ENCODE data around the gene DNM3.
A peak's percentile ranks its signal among the peaks of the same experiment; 100 is the strongest.

DNM3 gene

DNA sequence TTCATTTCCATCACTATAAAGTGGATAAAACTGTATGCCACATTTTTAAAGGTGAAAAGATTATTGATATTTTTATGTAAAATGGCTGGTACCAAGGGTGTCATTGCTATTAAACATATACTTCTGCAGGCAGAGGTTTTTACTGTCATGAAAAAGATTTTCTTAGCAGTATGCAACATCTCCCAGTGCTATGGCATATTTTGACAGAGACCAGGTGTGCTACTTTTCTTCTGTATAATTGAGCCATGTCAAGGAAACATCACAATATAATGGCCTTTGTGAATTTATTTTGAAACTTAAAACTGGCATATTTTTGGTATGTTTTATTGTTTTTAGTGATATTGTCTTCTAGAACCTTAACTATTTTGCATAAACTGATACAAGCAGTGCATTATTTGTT is 362.6 kb downstream of the DNM3 start:
- TF ChIP-seq, protein P1, sequence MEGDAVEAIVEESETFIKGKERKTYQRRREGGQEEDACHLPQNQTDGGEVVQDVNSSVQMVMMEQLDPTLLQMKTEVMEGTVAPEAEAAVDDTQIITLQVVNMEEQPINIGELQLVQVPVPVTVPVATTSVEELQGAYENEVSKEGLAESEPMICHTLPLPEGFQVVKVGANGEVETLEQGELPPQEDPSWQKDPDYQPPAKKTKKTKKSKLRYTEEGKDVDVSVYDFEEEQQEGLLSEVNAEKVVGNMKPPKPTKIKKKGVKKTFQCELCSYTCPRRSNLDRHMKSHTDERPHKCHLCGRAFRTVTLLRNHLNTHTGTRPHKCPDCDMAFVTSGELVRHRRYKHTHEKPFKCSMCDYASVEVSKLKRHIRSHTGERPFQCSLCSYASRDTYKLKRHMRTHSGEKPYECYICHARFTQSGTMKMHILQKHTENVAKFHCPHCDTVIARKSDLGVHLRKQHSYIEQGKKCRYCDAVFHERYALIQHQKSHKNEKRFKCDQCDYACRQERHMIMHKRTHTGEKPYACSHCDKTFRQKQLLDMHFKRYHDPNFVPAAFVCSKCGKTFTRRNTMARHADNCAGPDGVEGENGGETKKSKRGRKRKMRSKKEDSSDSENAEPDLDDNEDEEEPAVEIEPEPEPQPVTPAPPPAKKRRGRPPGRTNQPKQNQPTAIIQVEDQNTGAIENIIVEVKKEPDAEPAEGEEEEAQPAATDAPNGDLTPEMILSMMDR (IDR thresholded peaks at IDR 0.05; ENCODE audit: unreplicated experiment in 3 of 3) = no peak
- Mint-ChIP-seq H3K27me3 (ENCODE audit: low read depth) (no peaks in the 10 kb centered on the region), H3K9me3 (peaks cover 24% of the 10 kb centered on the region), H3K4me3 (no peak overlapping the region), H3K36me3 (ENCODE audit: low read depth) (peaks cover 19% of the 10 kb centered on the region), H3K4me1 (peaks cover 29% of the 10 kb centered on the region), H3K27ac (peak overlapping the region in 1 of 3 experiments; percentile 64)

DNA sequence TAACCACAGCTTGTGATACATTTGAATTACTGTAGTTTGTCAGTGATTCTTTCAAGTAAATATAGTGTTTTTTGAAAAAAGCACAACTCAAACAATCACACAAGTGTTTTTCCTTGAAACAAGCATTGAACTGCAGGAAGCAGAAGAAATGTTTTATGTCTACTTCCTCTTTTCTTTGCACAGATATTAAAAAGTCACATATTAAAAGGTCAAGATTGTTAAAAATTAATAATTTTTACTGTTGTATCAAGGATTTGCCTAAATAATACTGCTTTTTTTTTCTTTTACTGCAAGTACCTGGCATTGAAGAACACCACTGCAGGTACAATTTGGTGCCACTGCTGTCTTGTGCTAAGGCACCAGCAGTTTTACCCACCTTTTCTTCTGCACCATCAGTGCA is 365.0 kb downstream of the DNM3 start:
- H3K4me1 Mint-ChIP-seq = peaks cover 33% of the 10 kb centered on the region
- no peaks in the 10 kb centered on the region for H3K27me3 Mint-ChIP-seq (ENCODE audit: low read depth)

GRCh38 chr1:172208635-172209034 is 367.3 kb downstream of the DNM3 start:
- no peaks in the 10 kb centered on the region for H3K36me3 Mint-ChIP-seq (ENCODE audit: low read depth)
- no peaks in the 10 kb centered on the region for H3K27me3 Mint-ChIP-seq (ENCODE audit: low read depth)
- H3K9me3 Mint-ChIP-seq = peaks cover 6% of the 10 kb centered on the region
- TF ChIP-seq, protein P1 (IDR thresholded peaks at IDR 0.05; ENCODE audit: unreplicated experiment in 3 of 3) = no peak
- H3K27ac Mint-ChIP-seq = peak overlapping the region; percentile 4 to 99 (median 80)
- no peak overlapping the region for H3K4me3 Mint-ChIP-seq
- peaks cover 45% of the 10 kb centered on the region for H3K4me1 Mint-ChIP-seq

More for the DNA sequence above, 365.0 kb downstream of the DNM3 start:
- Mint-ChIP-seq H3K36me3 (ENCODE audit: low read depth) (no peaks in the 10 kb centered on the region), H3K4me3 (no peak overlapping the region), H3K27ac (no peak overlapping the region), H3K9me3 (peaks cover 6% of the 10 kb centered on the region)
- TF ChIP-seq, protein P1 (IDR thresholded peaks at IDR 0.05; ENCODE audit: unreplicated experiment in 3 of 3) = no peak

- TF ChIP-seq, protein P1 (IDR thresholded peaks at IDR 0.05; ENCODE audit: unreplicated experiment in 3 of 3) = no peak
- Mint-ChIP-seq H3K4me1 (peaks cover 53% of the 10 kb centered on the region), H3K9me3 (peaks cover 6% of the 10 kb centered on the region), H3K27me3 (ENCODE audit: low read depth) (no peaks in the 10 kb centered on the region), H3K27ac (peak overlapping the region; percentile 92 to 99 (median 95)), H3K4me3 (peak overlapping the region; percentile 51 to 75 (median 70)), H3K36me3 (ENCODE audit: low read depth) (no peaks in the 10 kb centered on the region)
Observed at GRCh38 chr1:172211221-172211620, 369.9 kb downstream of the DNM3 start.

DNA sequence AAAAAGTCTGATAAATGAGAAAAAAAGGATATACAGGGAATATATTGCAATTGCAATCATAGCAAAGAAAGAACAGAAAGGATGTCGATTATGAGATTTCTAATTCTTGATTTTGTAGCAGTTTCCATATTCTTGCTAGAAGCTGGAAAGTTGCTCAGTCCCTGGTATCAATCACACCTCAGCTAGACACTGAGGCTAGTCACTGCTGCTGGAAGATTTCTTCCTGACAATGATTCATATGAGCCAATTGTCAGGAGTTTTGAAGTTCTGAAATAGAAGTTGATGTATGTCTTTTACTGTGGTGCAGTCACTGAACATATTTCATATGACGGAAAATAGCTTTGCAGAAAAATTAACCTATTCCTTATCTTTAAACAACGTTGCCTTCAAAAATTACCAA is 370.8 kb downstream of the DNM3 start:
- Mint-ChIP-seq H3K9me3 (peaks cover 2% of the 10 kb centered on the region), H3K4me3 (peak overlapping the region in 2 of 3 experiments; percentile 70 to 75), H3K4me1 (peaks cover 59% of the 10 kb centered on the region), H3K27me3 (ENCODE audit: low read depth) (no peaks in the 10 kb centered on the region), H3K27ac (peak overlapping the region; percentile 92 to 99 (median 95)), H3K36me3 (ENCODE audit: low read depth) (no peaks in the 10 kb centered on the region)
- TF ChIP-seq, protein P1 (IDR thresholded peaks at IDR 0.05; ENCODE audit: unreplicated experiment in 3 of 3) = no peak

- Mint-ChIP-seq H3K9me3 (no peaks in the 10 kb centered on the region), H3K27me3 (ENCODE audit: low read depth) (no peaks in the 10 kb centered on the region), H3K4me3 (peak overlapping the region in 1 of 3 experiments; percentile 31), H3K36me3 (ENCODE audit: low read depth) (no peaks in the 10 kb centered on the region), H3K27ac (peak overlapping the region in 2 of 3 experiments; percentile 21 to 99), H3K4me1 (peaks cover 76% of the 10 kb centered on the region)
- TF ChIP-seq, protein P1 (IDR thresholded peaks at IDR 0.05; ENCODE audit: unreplicated experiment in 3 of 3) = no peak
Observed at GRCh38 chr1:172215006-172215405, 373.7 kb downstream of the DNM3 start.
